GM23248 (cell line): ENCODE results near the gene PHACTR3.

ENCODE experiments used
- EZH2 ChIP-seq: fragments of 200-600 bp; sonication (generic); IDR thresholded peaks from 2 replicates; pipeline ENCODE4 v1.6.1; 2018; ENCODE audit warnings: antibody characterized with exemption, mild to moderate bottlenecking; ENCODE audit not compliant: insufficient read depth, poor library complexity, severe bottlenecking
- EZH2phosphoT487 ChIP-seq: fragments of 200-600 bp; sonication (generic); IDR thresholded peaks from 2 replicates; pipeline ENCODE4 v1.6.1; 2018; ENCODE audit warnings: antibody characterized with exemption, moderate library complexity, mild to moderate bottlenecking, low read depth; ENCODE audit not compliant: insufficient read depth

- TF ChIP-seq EZH2 (no peak), EZH2phosphoT487 (no peak)
These were observed 231.4 kb downstream of the PHACTR3 start for GRCh38 chr20:59835448-59836395.
